Kidney epithelial cell (primary cell): ENCODE measurements around the gene LCP2. TPM values are rescaled to one million over a fixed set of nuclear protein-coding genes. Genes with fewer than 3 reads are reported as not detected.

Experiments
- DNase-seq: peaks from one replicate; pipeline ENCODE4 v3.0.0-alpha.2; 2010; ENCODE audit warnings: low read depth
- H3K27me3 ChIP-seq: 2 replicates; pipeline ENCODE4 v1.6.0; 2011; ENCODE audit warnings: low read length; ENCODE audit not compliant: control insufficient read depth, insufficient read depth
- H3K36me3 ChIP-seq: 2 replicates; pipeline ENCODE4 v1.5.1; 2011; ENCODE audit warnings: low read length; ENCODE audit not compliant: control insufficient read depth, insufficient read depth
- H3K4me3 ChIP-seq: 2 replicates; pipeline ENCODE4 v1.5.1; 2011; ENCODE audit warnings: low read depth, mild to moderate bottlenecking, control low read depth, low read length
- CTCF ChIP-seq: IDR thresholded peaks from 2 replicates; pipeline ENCODE4 v1.5.1; 2011; ENCODE audit warnings: mild to moderate bottlenecking, moderate library complexity, low read length, control low read depth, inconsistent platforms; ENCODE audit not compliant: insufficient read depth, poor library complexity, severe bottlenecking
- total RNA-seq: library from RNA; depleted of rRNA; stranded (reverse); fragments of >200 nt; gene quantifications from 2 replicates; pipeline ENCODE4 v1.2.3, GENCODE V29; 2015

Gene LCP2
- total RNA-seq, 1 donor from 2014 or later, result 0.13 TPM

- peaks cover 16% of the 10 kb centered on the region for H3K27me3 ChIP-seq
- H3K4me3 ChIP-seq, result no peak overlapping the region
- TF ChIP-seq CTCF, result no peak
- no peak for DNase-seq
- H3K36me3 ChIP-seq, result no peaks in the 10 kb centered on the region
Measured at GRCh38 chr5:170268153-170268689, 29.4 kb downstream of the LCP2 start.

GRCh38 chr5:170267431-170268152 is 30.0 kb downstream of the LCP2 start:
- DNase-seq, result peak; percentile 12
- peak; percentile 84 for TF ChIP-seq CTCF
- no peak overlapping the region for H3K4me3 ChIP-seq
- no peaks in the 10 kb centered on the region for H3K36me3 ChIP-seq
- H3K27me3 ChIP-seq, result peaks cover 16% of the 10 kb centered on the region

- no peak for DNase-seq
- H3K36me3 ChIP-seq, result no peaks in the 10 kb centered on the region
- H3K27me3 ChIP-seq, result peaks cover 16% of the 10 kb centered on the region
- no peak for TF ChIP-seq CTCF
- no peak overlapping the region for H3K4me3 ChIP-seq
Measured at GRCh38 chr5:170266570-170267381, 30.8 kb downstream of the LCP2 start.

- no peak for TF ChIP-seq CTCF
- Histone ChIP-seq H3K27me3 (peaks cover 16% of the 10 kb centered on the region), H3K4me3 (no peak overlapping the region), H3K36me3 (no peaks in the 10 kb centered on the region)
- no peak for DNase-seq
Measured at GRCh38 chr5:170265522-170265921, 32.1 kb downstream of the LCP2 start.

DNA sequence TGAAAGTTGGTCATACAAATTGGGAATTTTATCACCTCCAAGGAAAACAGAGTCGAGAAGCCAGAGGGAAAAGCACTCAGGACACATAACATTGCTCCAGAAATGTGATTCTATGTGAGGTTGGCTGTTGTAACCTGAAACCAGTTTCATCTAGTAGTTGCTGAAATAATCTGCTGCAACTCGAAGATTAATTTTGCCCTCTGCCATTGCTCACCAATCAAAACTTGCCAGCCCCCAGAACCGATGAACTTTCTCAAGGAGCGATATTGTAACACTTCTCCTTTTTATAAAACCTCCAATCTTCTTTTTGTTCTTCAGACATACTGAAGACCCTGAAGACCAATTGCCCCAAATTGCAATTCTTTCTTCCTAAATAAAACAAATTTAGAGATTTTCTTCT is 33.7 kb downstream of the LCP2 start:
- H3K36me3 ChIP-seq, result no peaks in the 10 kb centered on the region
- DNase-seq, result no peak
- H3K4me3 ChIP-seq, result no peak overlapping the region
- peaks cover 16% of the 10 kb centered on the region for H3K27me3 ChIP-seq
- no peak for TF ChIP-seq CTCF
